Endothelial cell of umbilical vein (primary cell): Measurements from ENCODE around the gene UBE2Q1. TPM values are rescaled to one million over a fixed set of nuclear protein-coding genes. Genes with fewer than 3 reads are reported as not detected.

Experiments
- polyA plus RNA-seq, 4 experiments: library from polyadenylated mRNA; depleted of rRNA in 3 of 4; stranded (reverse) in 3 of 4; unstranded in 1 of 4; fragments of >200 nt; gene quantifications; 2 replicates each; pipeline versions ENCODE4 v1.2.1 to v1.2.3, GENCODE V29; 2011 to 2012; ENCODE audit warnings: missing spikeins in 1 of 4
- total RNA-seq: library from RNA; stranded (reverse); gene quantifications from 2 replicates; pipeline ENCODE4 v1.2.3, GENCODE V29; 2021

The UBE2Q1 gene
- total and polyA plus RNA-seq, 2 donors (not counting 3 experiments of a cell fraction or from before 2014, with no cell fraction given), result 16.5 to 85.4 TPM

Other genes with a start within 250 kb of the UBE2Q1 start
- gene AQP10, start 237.6 kb downstream of the UBE2Q1 start, total RNA-seq, result not detected in 2 replicates
- 0.08 TPM in 1 of 2 replicates, not detected in the other for gene AQP10, start 237.6 kb downstream of the UBE2Q1 start, polyA plus RNA-seq
- gene ATP8B2, start 233.1 kb downstream of the UBE2Q1 start, total RNA-seq, result 60.0 and 64.7 TPM in 2 replicates
- gene ATP8B2, start 233.1 kb downstream of the UBE2Q1 start, polyA plus RNA-seq, result 72.8 and 86.0 TPM in 2 replicates
- 3.3 and 4.8 TPM in 2 replicates for gene IL6R, start 153.3 kb downstream of the UBE2Q1 start, total RNA-seq
- gene IL6R, start 153.3 kb downstream of the UBE2Q1 start, polyA plus RNA-seq, result 4.2 and 5.1 TPM in 2 replicates
- 3.9 and 6.1 TPM in 2 replicates for gene TDRD10, start 56.4 kb downstream of the UBE2Q1 start, total RNA-seq
- 8.6 and 9.1 TPM in 2 replicates for gene TDRD10, start 56.4 kb downstream of the UBE2Q1 start, polyA plus RNA-seq
- 43.4 and 52.7 TPM in 2 replicates for gene SHE, start 56.2 kb downstream of the UBE2Q1 start, total RNA-seq
- 30.1 and 30.4 TPM in 2 replicates for gene SHE, start 56.2 kb downstream of the UBE2Q1 start, polyA plus RNA-seq
- gene CHRNB2, start 9.1 kb upstream of the UBE2Q1 start, total RNA-seq, result not detected in 2 replicates
- gene CHRNB2, start 9.1 kb upstream of the UBE2Q1 start, polyA plus RNA-seq, result not detected in 2 replicates
- 128 and 141 TPM in 2 replicates for gene ADAR, start 49.5 kb upstream of the UBE2Q1 start, total RNA-seq
- gene ADAR, start 49.5 kb upstream of the UBE2Q1 start, polyA plus RNA-seq, result 79.6 and 88.2 TPM in 2 replicates